Omental fat pad (tissue), 4 donors: ENCODE data around the gene RHBDF2. TPM values are rescaled to one million over a fixed set of nuclear protein-coding genes. Genes with fewer than 3 reads are reported as not detected.

Experiments
- ATAC-seq: fragments of 150-250 bp; one replicate; pipeline ENCODE4 v1.9.1; 2016; ENCODE audit warnings: mild to moderate bottlenecking, moderate library complexity; ENCODE audit not compliant: low FRiP score
- DNase-seq: peaks from one replicate; pipeline ENCODE4 v3.0.0-alpha.2; 2019; ENCODE audit warnings: low spot score
- CTCF ChIP-seq, 3 donors: fragments of 450-650 bp; IDR thresholded peaks; one replicate each; pipeline ENCODE4 v1.5.1; 2016 to 2017; ENCODE audit warnings: antibody characterized with exemption in 3 of 3, mild to moderate bottlenecking in 3 of 3, moderate library complexity in 2 of 3
- total RNA-seq, 4 donors: library from RNA; depleted of rRNA; stranded (reverse); fragments of >200 nt; gene quantifications; one replicate each; pipeline ENCODE4 v1.1.0, GENCODE V29; 2016

RHBDF2 gene
- total RNA-seq, 4 donors from 2014 or later = 29.9 to 77.9 (median 56.7) TPM

DNA sequence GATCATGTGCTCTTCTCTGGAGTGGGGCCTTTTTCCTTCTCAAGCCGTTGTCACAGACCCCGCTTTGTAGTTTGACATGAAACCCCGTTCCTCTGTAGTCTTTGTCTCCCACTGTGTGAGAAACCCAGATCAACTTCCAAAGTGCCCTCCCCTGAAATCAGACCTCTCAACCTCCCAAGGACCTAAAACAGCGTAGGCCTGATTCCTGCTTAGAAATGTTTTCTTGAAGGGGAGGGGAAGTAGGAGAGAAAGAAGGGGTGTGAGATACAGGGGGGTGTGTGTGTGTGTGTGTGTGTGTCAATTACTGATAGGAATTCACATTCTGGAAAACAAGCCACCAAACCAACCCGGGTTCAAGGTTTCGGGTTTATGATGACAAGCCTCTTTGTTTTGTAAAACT, 49.7 kb downstream of the RHBDF2 start:
- TF ChIP-seq CTCF (IDR thresholded peaks at IDR 0.05) = no peak
- ATAC-seq (no peak), DNase-seq (no peak)

DNA sequence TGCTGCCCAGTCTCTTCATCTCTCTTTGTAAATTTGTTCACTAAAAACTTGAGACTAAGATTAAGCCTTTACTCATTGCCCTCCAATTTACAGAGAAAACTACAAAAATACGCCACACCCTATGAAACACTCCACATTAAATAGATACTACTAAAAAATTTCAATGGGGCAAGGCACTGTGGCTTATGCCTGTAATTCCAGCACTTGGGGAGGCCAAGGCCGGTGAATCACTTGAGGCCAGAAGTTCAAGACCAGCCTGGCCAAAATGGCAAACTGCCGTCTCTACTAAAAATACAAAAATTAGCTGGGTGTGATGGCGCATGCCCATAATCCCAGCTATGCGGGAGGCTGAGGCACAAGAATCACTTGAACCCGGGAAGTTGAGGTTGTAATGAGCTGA, 52.1 kb downstream of the RHBDF2 start:
- no peak for DNase-seq

GRCh38 chr17:76447931-76448652, 53.1 kb downstream of the RHBDF2 start:
- ATAC-seq (no peak), DNase-seq (no peak)
- no peak for TF ChIP-seq CTCF (IDR thresholded peaks at IDR 0.05)

More for the DNA sequence above, 52.1 kb downstream of the RHBDF2 start:
- ATAC-seq = no peak
- no peak for TF ChIP-seq CTCF (IDR thresholded peaks at IDR 0.05)

- DNase-seq (no peak), ATAC-seq (peak; percentile 96)
- TF ChIP-seq CTCF (IDR thresholded peaks at IDR 0.05) = no peak
Observed at GRCh38 chr17:76446449-76447231, 54.6 kb downstream of the RHBDF2 start.

GRCh38 chr17:76445697-76446448, 55.4 kb downstream of the RHBDF2 start:
- no peak for TF ChIP-seq CTCF (IDR thresholded peaks at IDR 0.05)
- no peak for ATAC-seq
- no peak for DNase-seq

GRCh38 chr17:76444518-76445311, 56.5 kb downstream of the RHBDF2 start:
- no peak for TF ChIP-seq CTCF (IDR thresholded peaks at IDR 0.05)
- ATAC-seq (no peak), DNase-seq (no peak)
